MG63 (cell line): ENCODE measurements around the gene PGM5. TPM values are rescaled to one million over a fixed set of nuclear protein-coding genes. Genes with fewer than 3 reads are reported as not detected.
A peak's percentile ranks its signal among the peaks of the same experiment; 100 is the strongest.

Source experiments
- DNase-seq: peaks from one replicate; pipeline ENCODE4 v3.0.0-alpha.2; 2020
- H3K27me3 ChIP-seq: fragments of 250-450 bp; sonication (Bioruptor Pico); 2 replicates; pipeline ENCODE4 v1.5.1; 2020; ENCODE audit warnings: mild to moderate bottlenecking, moderate library complexity
- H3K36me3 ChIP-seq: fragments of 250-450 bp; sonication (Bioruptor Pico); 2 replicates; pipeline ENCODE4 v1.5.1; 2020; ENCODE audit warnings: mild to moderate bottlenecking, moderate library complexity
- H3K4me3 ChIP-seq: fragments of 250-450 bp; sonication (Bioruptor Pico); 2 replicates; pipeline ENCODE4 v1.5.1; 2020; ENCODE audit warnings: mild to moderate bottlenecking, moderate library complexity
- H3K9me3 ChIP-seq: fragments of 250-450 bp; sonication (Bioruptor Pico); 2 replicates; pipeline ENCODE4 v1.5.1; 2020; ENCODE audit warnings: mild to moderate bottlenecking, moderate library complexity
- total RNA-seq: library from RNA; depleted of rRNA; stranded (reverse); fragments of >200 nt; shearing (Covaris generic); gene quantifications from 2 replicates; pipeline ENCODE4 v1.2.3, GENCODE V29; 2014; ENCODE audit warnings: low replicate concordance

Gene PGM5
- total RNA-seq, 1 experiment from 2014 or later, result 9.3 TPM

- Histone ChIP-seq H3K36me3 (no peaks in the 10 kb centered on the region), H3K27me3 (no peaks in the 10 kb centered on the region), H3K9me3 (no peaks in the 10 kb centered on the region), H3K4me3 (no peak overlapping the region)
- DNase-seq, result no peak
Observed at GRCh38 chr9:68536876-68537615, 180.6 kb downstream of the PGM5 start.

GRCh38 chr9:68537616-68537880, 181.1 kb downstream of the PGM5 start:
- DNase-seq, result no peak
- H3K4me3 ChIP-seq, result no peak overlapping the region
- H3K9me3 ChIP-seq, result no peaks in the 10 kb centered on the region
- H3K36me3 ChIP-seq, result no peaks in the 10 kb centered on the region
- H3K27me3 ChIP-seq, result no peaks in the 10 kb centered on the region

GRCh38 chr9:68538200-68538599, 181.8 kb downstream of the PGM5 start:
- no peaks in the 10 kb centered on the region for H3K9me3 ChIP-seq
- no peaks in the 10 kb centered on the region for H3K27me3 ChIP-seq
- H3K36me3 ChIP-seq, result no peaks in the 10 kb centered on the region
- H3K4me3 ChIP-seq, result no peak overlapping the region
- peak; percentile 5 for DNase-seq

DNA sequence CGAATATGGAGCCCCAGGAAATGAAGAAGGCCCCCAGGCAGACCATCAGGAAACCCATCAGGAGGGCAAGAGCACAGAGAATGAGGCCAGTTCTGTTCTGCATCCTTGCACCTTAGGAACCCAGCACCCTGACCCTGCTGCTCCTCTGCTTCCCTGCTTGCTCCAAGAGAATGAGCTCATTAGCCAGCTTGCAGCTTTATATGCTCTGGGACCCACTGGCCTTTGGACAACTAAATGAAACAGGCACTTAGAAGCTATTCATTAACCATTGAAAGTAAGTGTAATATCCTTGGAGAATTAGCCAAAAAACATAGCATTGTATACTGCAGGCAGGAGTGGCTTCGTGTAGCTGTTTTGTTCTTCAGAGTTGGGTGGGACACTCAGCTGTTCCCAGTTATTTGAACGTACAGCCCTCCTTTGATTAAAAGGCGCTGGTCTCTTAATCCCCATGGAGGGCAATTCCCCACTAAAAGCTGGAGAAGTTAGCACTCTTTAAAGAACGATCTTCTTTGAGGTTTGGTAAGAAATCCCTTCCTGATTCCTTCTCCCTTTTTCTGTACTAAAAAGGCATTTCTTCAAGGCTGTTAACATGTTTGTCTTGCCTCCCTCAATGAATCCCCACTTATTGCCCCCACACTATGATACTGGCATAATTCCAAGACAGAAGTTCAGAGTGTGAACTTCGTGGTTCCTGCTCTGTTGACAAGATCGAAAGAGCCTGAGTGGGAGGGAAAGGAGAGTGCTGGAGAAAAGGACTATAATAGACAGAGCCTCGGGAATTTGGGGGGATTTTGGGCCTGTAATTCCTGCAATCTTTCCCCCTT, 184.5 kb downstream of the PGM5 start, which contains the start of gene TMEM252:
Gene TMEM252, minus strand, starts transcription at position 172 of the 824 bp plus-strand sequence. Its CDS starts 69 bp downstream, at position 103.
- Histone ChIP-seq H3K9me3 (no peaks in the 10 kb centered on the region), H3K36me3 (no peaks in the 10 kb centered on the region), H3K4me3 (no peak within 1 kb of the TSS), H3K27me3 (no peaks in the 10 kb centered on the region)
- no peak for DNase-seq

DNA sequence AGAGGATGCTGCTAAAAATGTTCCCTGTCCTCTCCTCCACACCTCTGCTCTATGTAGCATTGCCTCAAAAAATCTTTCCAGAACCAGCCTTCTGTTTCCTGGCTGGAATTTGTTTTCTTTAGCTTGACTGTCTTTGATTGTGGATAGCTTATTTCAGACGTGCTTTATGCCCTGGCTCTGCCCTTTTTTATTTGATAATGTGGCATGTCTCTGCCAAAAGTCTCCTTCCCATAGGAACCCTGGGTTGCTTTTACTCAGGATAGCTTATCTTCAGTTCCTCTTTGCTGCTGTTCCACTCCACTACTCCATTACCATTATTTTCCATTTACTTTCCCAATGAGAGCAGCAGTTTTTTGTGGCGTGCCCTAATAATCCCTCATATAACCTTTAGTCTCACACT, 185.2 kb downstream of the PGM5 start:
- Histone ChIP-seq H3K36me3 (no peaks in the 10 kb centered on the region), H3K9me3 (no peaks in the 10 kb centered on the region), H3K4me3 (no peak overlapping the region), H3K27me3 (no peaks in the 10 kb centered on the region)
- DNase-seq, result no peak

- no peaks in the 10 kb centered on the region for H3K9me3 ChIP-seq
- DNase-seq, result no peak
- H3K27me3 ChIP-seq, result no peaks in the 10 kb centered on the region
- H3K4me3 ChIP-seq, result no peak overlapping the region
- no peaks in the 10 kb centered on the region for H3K36me3 ChIP-seq
Observed at GRCh38 chr9:68545033-68545705, 188.8 kb downstream of the PGM5 start.

DNA sequence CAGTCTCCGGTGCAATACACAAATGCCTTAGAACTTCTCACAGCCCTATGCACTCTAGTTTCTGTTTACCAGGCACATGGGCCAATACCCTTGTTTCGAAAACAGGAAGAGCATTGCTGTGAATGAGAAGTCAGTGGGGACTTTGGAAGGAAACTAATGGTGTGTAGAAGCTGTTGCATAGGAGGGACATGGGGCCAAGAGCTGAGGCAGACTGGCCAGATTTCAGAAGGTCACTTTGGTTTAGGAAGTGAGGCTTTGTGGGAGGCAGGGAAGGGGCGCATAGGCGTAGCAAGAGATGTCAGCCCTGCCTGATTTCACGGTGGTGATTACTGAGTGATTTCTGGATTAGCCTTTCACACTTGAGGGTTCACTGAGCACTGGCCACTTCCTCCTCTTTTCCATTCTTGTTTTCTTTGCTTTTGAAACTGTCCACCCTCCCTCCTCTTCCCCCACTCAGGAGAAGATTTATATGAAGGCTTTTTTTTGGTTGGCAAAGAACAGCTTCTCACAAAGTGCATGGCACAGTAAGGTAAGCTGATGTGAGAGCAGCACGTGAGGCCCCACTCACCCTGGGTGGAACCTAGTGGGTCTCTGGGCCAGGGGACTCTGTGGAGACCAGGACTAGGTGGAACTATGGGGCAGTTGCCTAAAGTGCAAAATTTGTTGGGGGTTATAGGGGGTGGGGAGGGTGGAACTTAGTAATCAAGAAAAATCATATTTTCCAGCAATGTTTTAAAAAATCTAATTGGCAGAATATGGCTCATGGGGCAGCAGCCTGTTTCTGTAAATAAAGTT, 190.4 kb downstream of the PGM5 start:
- H3K36me3 ChIP-seq, result no peaks in the 10 kb centered on the region
- DNase-seq, result no peak
- no peaks in the 10 kb centered on the region for H3K27me3 ChIP-seq
- no peak overlapping the region for H3K4me3 ChIP-seq
- no peaks in the 10 kb centered on the region for H3K9me3 ChIP-seq

GRCh38 chr9:68547417-68547816, 191.0 kb downstream of the PGM5 start:
- Histone ChIP-seq H3K9me3 (no peaks in the 10 kb centered on the region), H3K4me3 (no peak overlapping the region), H3K36me3 (no peaks in the 10 kb centered on the region), H3K27me3 (no peaks in the 10 kb centered on the region)
- no peak for DNase-seq

- Histone ChIP-seq H3K36me3 (no peaks in the 10 kb centered on the region), H3K27me3 (no peaks in the 10 kb centered on the region), H3K4me3 (no peak overlapping the region), H3K9me3 (no peaks in the 10 kb centered on the region)
- DNase-seq, result no peak
Observed at GRCh38 chr9:68548241-68548640, 191.8 kb downstream of the PGM5 start.

DNA sequence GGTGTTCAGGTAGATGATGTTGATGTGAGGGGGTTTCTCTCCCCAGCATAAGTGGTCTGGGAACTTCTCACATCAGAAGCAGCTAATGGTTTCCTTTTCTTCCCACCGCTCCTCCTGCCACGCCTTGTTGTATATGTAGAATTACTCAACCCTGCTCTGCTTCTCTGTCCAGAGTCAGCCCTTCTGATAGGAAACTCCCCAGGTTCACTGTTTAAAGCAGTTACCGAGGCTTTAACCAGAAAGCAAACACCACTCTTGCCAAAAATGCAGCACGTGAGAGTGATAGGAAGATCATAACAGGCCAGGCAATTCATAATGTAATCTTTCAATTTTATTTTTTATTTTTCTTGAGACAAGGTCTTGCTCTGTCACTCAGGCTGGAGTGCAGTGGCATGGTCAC, 194.8 kb downstream of the PGM5 start:
- Histone ChIP-seq H3K4me3 (no peak overlapping the region), H3K27me3 (no peaks in the 10 kb centered on the region), H3K9me3 (no peaks in the 10 kb centered on the region), H3K36me3 (no peaks in the 10 kb centered on the region)
- DNase-seq, result no peak

GRCh38 chr9:68552700-68553476, 196.5 kb downstream of the PGM5 start:
- peak; percentile 12 for DNase-seq
- no peaks in the 10 kb centered on the region for H3K36me3 ChIP-seq
- no peak overlapping the region for H3K4me3 ChIP-seq
- H3K9me3 ChIP-seq, result no peaks in the 10 kb centered on the region
- no peaks in the 10 kb centered on the region for H3K27me3 ChIP-seq

- H3K4me3 ChIP-seq, result no peak overlapping the region
- H3K36me3 ChIP-seq, result no peaks in the 10 kb centered on the region
- no peak for DNase-seq
- H3K9me3 ChIP-seq, result no peaks in the 10 kb centered on the region
- H3K27me3 ChIP-seq, result no peaks in the 10 kb centered on the region
Observed at GRCh38 chr9:68555437-68556150, 199.2 kb downstream of the PGM5 start.

- no peaks in the 10 kb centered on the region for H3K27me3 ChIP-seq
- H3K9me3 ChIP-seq, result no peaks in the 10 kb centered on the region
- no peaks in the 10 kb centered on the region for H3K36me3 ChIP-seq
- no peak overlapping the region for H3K4me3 ChIP-seq
- DNase-seq, result no peak
Observed at GRCh38 chr9:68558545-68558944, 202.1 kb downstream of the PGM5 start.

GRCh38 chr9:68560071-68560844, 203.8 kb downstream of the PGM5 start:
- Histone ChIP-seq H3K9me3 (no peaks in the 10 kb centered on the region), H3K36me3 (no peaks in the 10 kb centered on the region), H3K4me3 (no peak overlapping the region), H3K27me3 (no peaks in the 10 kb centered on the region)
- no peak for DNase-seq

DNA sequence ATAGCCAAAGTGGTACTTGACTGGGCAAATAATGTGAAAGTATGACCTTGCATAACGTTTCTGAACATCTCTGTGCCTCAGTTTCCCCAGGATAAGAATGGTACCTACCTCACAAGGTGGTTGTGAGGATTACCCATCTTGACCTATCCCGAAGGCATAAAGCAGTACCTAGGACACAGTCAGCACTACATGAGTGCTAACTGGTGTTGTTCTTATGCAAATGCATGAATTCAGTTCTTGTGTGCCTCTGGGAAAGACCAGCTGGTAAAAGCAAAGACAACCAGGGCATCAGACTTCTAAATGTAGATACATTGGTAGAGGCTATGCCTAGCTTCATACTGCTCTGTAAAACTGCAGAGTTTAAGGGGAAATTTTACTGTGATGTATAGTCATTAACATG, 206.1 kb downstream of the PGM5 start:
- Histone ChIP-seq H3K36me3 (no peaks in the 10 kb centered on the region), H3K9me3 (no peaks in the 10 kb centered on the region), H3K27me3 (no peaks in the 10 kb centered on the region), H3K4me3 (no peak overlapping the region)
- no peak for DNase-seq
